Central memory CD4-positive, alpha-beta T cell (primary cell): Measurements from ENCODE around the gene SLMAP.
"Not testable (repeated sequence)": the region's sequence is repeated elsewhere in the genome, so short reads cannot be mapped to it uniquely, and the experiment has no call there.

Experiments
- DNase-seq: peaks from one replicate; pipeline ENCODE4 v3.0.0; 2022

SLMAP gene

GRCh38 chr3:57833763-57834162 lies 77.7 kb downstream of the SLMAP start:
- no peak for DNase-seq

DNA sequence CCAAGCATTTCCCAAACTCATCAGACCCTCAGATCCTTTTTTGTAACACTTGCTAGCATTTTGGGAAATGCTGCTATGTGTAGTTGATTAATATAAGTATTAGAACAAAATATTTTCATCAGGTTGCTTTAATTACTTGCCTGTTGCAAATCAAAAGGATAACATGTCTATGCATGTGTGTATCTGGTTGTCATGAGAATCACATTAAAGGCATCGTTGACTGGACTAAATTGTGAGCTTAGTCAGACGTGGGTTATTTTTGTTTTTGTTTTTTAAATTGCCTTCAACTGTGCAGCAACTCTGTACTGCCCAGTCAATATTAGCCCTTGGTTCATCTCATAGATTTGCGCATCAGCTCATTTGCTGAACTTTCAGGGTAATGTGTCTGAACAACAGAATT lies 81.6 kb downstream of the SLMAP start:
- no peak for DNase-seq

DNA sequence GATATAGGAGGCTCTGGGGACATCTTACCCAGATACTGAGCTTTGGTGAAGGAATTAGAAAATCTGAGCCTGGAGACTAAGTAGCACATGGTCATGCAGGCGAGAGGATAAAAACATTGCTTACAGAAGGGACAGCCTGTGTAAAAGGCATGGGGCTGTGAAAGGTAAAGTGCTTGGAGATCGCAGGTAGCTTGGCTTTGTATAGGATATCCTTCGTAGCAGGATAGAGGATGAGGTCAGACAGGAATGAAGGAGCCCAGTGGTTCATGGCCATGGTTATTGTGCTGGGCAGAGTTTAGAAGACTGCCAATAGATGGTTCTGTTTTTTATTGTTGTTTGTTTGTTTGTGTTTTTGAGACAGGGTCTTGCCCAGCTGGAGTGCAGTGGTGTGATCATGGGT lies 82.5 kb downstream of the SLMAP start:
- no peak for DNase-seq

- no peak for DNase-seq
Measured at GRCh38 chr3:57840473-57840872, 84.4 kb downstream of the SLMAP start.

- DNase-seq = no peak
Measured at GRCh38 chr3:57841818-57842217, 85.7 kb downstream of the SLMAP start.

DNA sequence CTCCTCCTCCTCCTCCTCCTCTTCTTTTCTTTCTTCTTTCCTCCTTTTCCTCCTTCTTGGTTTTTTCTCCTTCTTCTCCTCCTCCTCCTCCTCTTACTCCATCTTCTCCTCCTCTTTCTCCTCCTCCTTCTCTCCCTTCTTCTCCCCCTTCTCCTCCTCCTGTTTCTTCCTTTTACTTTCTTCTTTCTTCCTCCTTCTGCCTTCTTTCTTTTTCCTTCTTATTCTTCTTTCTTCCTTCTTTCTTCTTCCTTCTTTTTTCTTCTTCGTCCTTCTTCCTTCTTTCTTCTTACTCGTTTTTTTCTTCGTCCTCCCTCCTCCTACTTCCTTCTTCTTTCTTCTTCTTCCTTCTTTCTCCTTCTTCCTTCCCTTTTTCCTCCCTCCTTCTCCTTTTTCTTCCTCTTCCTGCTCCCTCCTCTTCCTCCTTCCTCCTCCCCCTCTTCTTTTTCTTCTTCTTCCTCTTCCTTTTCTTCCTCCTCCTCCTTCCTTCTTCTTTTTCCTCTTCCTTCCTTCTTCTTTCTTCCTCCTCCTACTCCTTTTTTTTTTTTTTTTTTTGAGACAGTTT lies 92.1 kb downstream of the SLMAP start:
- no peak for DNase-seq

GRCh38 chr3:57851304-57851703 lies 95.2 kb downstream of the SLMAP start:
- no peak for DNase-seq

DNA sequence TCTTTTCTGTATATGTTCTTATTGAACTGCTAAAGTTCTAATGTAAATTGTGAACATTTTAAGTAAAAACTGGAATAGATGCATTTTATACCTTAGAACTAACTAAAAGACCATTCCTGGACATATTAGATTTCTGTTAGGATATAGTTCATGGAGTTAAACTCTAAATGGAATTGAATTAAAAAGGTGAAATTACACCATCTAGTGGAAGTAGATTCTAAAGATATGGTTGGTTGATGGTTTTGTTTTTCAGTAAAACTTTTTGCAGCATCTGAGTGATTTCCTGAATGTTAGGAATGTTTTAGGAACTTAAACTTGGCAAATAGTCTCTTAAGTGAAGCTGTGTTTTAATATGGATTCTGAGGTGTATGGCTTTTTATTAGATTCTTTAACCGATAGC lies 96.8 kb downstream of the SLMAP start:
- DNase-seq = no peak

DNA sequence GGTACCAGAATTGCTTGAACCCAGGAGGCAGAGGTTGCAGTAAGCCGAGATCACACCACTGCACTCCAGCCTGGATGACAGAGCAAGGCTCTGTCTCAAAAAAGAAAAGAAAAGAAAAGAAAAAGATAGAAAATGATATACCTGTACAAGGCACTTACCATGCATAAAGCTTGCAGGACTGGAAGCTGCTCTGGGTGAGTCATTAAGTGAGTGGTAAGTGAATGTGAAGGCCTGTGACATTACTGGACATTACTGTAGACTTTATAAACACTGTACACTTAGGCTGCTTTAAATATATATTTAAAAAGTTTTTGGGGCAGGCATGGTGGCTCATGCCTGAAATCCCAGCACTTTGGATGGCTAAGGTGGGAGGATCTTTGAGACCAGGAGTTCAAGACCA lies 99.2 kb downstream of the SLMAP start:
- no peak for DNase-seq

GRCh38 chr3:57855943-57856342 lies 99.8 kb downstream of the SLMAP start:
- no peak for DNase-seq

DNA sequence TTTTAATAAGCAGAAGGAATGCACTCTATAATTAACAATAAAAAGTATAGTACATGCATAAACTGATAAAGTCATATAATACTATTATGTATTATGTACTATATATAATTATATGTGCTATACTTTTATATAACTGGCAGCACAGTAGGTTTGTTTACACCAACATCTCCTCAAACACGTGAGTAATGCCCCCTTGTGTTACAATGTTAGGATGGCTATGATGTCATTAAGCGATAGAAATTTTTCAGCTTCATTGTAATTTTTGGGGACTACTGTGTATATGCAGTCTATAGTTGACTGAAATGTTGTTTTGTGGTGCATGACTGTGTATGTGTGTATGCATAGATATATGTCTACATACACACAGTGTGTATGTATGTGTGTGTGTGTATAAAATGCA lies 100.6 kb downstream of the SLMAP start:
- no peak for DNase-seq

GRCh38 chr3:57862894-57863293 lies 106.8 kb downstream of the SLMAP start:
- DNase-seq = no peak

GRCh38 chr3:57863380-57863779 lies 107.3 kb downstream of the SLMAP start:
- DNase-seq = no peak

DNA sequence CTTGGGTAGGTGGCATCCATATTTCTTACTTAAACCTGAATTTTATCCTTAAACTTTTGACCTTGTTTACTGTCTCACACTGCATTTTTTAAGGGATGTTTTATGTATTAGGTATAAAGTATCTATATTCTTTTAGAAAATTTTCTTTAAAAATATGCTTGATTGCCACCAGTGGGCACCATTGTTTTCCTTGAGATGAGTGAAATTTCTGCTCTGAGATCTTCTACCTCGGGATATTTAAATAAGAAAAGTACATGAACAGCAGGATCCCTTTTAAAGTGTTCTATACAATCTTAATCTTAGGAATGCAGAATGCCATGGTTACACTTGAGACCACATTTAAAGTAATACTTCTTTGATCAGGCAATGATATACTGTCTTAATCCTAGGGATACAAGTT lies 108.7 kb downstream of the SLMAP start:
- DNase-seq = no peak

DNA sequence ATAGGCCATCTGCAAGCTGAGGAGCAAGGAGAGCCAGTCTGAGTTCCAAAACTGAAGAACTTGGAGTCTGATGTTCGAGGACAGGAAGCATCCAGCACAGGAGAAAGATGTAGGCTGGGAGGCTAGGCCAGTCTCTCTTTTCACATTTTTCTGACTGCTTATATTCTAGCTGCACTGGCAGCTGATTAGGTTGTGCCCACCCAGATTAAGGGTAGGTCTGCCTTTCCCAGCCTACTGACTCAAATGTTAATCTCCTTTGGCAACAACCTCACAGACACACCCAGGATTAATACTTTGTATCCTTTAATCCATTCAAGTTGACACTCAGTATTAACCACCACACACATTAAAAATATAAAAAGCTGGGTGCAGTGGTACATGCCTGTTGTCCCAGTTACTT lies 113.0 kb downstream of the SLMAP start:
- not testable (repeated sequence) for DNase-seq

DNA sequence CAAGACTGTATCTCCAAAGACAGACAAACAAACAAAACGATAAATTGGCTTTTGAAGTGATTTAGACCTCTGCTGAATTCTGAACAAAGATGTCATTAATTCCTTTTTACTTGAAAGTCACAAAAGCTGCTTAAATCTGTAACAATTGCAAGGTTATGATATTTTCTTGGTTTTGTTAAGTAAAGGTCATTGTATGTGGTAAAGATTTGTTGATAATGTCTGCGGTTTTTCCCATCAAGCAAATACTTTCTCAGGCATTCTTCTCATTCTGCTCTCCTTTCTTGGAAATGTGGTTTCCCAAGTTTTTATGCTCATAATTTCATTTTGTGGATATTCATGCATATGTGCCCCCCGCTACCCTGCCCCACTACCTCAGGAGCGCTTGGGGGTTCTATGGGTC lies 116.5 kb downstream of the SLMAP start:
- DNase-seq = no peak

DNA sequence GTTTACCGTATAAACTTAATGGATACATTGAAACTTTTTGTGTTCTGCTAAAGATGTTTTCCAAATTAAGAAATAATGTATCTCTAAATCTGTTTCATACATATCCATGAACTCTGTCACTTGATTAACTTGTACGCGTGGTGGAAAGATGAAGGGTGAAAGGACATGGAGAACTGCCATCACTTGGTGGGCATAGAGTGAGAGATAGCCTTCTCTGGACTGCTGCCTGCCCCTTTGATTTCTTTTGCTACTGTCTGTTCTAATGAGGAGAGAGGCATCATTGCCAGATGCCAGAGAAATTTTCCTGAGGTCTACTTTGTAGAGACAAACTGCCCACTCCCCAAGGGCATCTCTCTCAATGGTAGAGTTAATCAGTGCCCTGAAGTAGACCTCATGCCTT lies 120.5 kb downstream of the SLMAP start:
- no peak for DNase-seq

- no peak for DNase-seq
Measured at GRCh38 chr3:57877116-57877515, 121.0 kb downstream of the SLMAP start.

GRCh38 chr3:57884436-57884835 lies 128.3 kb downstream of the SLMAP start:
- DNase-seq = not testable (repeated sequence)

DNA sequence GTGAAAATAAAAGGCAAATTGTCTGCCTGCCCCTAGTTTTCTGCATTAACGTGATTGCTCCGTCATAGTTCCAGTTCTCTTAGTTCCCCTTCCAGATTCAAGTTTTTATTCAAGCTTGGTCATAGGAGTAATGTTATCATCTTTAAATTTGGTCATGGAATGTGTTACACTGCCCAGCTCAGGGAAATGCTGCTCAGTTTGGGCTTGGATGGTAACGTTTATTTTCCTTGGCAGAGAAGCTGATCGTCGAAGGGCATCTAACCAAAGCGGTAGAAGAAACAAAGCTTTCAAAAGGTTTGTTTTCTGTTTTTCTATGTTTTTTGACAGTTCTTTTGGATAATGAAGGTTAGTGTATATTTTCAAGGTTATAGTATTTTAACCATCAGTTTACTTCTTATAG lies 133.7 kb downstream of the SLMAP start:
- no peak for DNase-seq

GRCh38 chr3:57890874-57891273 lies 134.8 kb downstream of the SLMAP start:
- DNase-seq = no peak

GRCh38 chr3:57892423-57892822 lies 136.3 kb downstream of the SLMAP start:
- DNase-seq = no peak

- no peak for DNase-seq
Measured at GRCh38 chr3:57893156-57893555, 137.0 kb downstream of the SLMAP start.

DNA sequence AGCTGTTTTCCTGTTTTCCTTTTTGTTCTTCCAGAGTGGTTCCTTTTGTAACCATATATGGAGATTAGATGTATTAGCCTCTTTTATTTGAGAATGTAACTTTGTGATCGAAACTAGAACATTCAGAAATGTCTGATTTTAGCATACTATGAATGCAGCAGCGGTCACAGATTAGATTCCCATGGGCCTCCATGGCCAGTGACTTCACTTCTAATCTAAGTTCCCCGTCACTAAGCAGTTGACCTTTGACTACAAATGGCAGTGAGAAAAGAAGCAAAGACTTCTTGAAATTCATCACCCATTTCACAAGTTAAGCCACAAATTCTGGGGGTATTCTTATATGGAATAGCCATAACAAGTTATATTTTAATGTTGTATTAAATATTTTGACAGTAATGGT lies 137.6 kb downstream of the SLMAP start:
- DNase-seq = no peak

- no peak for DNase-seq
Measured at GRCh38 chr3:57896031-57896430, 139.9 kb downstream of the SLMAP start.

DNA sequence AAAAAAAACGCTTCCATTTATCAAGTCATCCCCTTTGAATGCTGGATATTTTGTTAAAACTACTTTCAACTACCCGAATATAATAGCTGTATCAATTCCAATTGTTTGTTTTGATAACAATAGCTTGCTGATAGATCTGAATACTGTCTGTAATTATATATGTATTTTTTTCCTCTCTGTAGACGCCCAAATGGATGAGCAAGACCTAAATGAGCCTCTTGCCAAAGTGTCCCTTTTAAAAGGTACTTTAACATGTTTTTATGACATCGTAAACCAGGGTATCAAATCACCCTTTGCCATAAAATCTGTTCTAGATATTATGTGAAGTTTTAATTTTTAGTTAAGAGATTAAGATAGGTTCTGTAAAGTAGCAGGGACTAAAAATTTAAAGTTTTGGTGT lies 140.6 kb downstream of the SLMAP start:
- no peak for DNase-seq
